HG02981 (cell line): ENCODE data around the gene S100A9.
"Not testable (repeated sequence)": the region's sequence is repeated elsewhere in the genome, so short reads cannot be mapped to it uniquely, and the experiment has no call there.

Source experiments
- ATAC-seq: cut with Tn5 transposase; IDR thresholded peaks from one replicate; pipeline ENCODE4 v1.9.1; 2021; ENCODE audit warnings: mild to moderate bottlenecking, moderate library complexity; ENCODE audit not compliant: unreplicated experiment

The S100A9 gene

GRCh38 chr1:153343811-153344717, 13.6 kb upstream of the S100A9 start:
- no peak for ATAC-seq

- no peak for ATAC-seq
Measured at GRCh38 chr1:153344718-153345025, 13.0 kb upstream of the S100A9 start.

GRCh38 chr1:153345187-153346076, 12.2 kb upstream of the S100A9 start:
- no peak for ATAC-seq

GRCh38 chr1:153346077-153346723, 11.5 kb upstream of the S100A9 start:
- ATAC-seq = no peak

- not testable (repeated sequence) for ATAC-seq
Measured at GRCh38 chr1:153347049-153347448, 10.6 kb upstream of the S100A9 start.

GRCh38 chr1:153347856-153348255, 9.8 kb upstream of the S100A9 start:
- ATAC-seq = no peak

- no peak for ATAC-seq
Measured at GRCh38 chr1:153348511-153349362, 8.9 kb upstream of the S100A9 start, which contains the start of gene PGLYRP4. Gene PGLYRP4 (minus strand): TSS chr1:153348841. CDS start chr1:153347932, 909 bp downstream.

- ATAC-seq = no peak
Measured at GRCh38 chr1:153349363-153350320, 8.0 kb upstream of the S100A9 start.

- no peak for ATAC-seq
Measured at GRCh38 chr1:153350321-153350957, 7.2 kb upstream of the S100A9 start.

- no peak for ATAC-seq
Measured at GRCh38 chr1:153352523-153352922, 5.1 kb upstream of the S100A9 start.

GRCh38 chr1:153353226-153353947, 4.3 kb upstream of the S100A9 start:
- no peak for ATAC-seq

- no peak for ATAC-seq
Measured at GRCh38 chr1:153354515-153355193, 3.0 kb upstream of the S100A9 start.

GRCh38 chr1:153355445-153356071, 2.1 kb upstream of the S100A9 start:
- ATAC-seq = no peak

- ATAC-seq = no peak
Measured at GRCh38 chr1:153356392-153357075, 1.1 kb upstream of the S100A9 start.

- no peak for ATAC-seq
Measured at GRCh38 chr1:153357076-153357852, 390 bp upstream of the S100A9 start.

GRCh38 chr1:153358691-153358975, 979 bp downstream of the S100A9 start:
- no peak for ATAC-seq
